GM12873 (cell line): ENCODE data around the gene KDM4B.
A peak's percentile ranks its signal among the peaks of the same experiment; 100 is the strongest.

Experiments
- TF ChIP-seq, protein P1 (sequence below): IDR thresholded peaks from 2 replicates; pipeline ENCODE4 v1.5.1; 2012; ENCODE audit warnings: low read depth, mild to moderate bottlenecking, moderate library complexity, low read length, control low read depth; ENCODE audit not compliant: insufficient read depth; ENCODE audit errors: missing control alignments

The KDM4B gene

DNA sequence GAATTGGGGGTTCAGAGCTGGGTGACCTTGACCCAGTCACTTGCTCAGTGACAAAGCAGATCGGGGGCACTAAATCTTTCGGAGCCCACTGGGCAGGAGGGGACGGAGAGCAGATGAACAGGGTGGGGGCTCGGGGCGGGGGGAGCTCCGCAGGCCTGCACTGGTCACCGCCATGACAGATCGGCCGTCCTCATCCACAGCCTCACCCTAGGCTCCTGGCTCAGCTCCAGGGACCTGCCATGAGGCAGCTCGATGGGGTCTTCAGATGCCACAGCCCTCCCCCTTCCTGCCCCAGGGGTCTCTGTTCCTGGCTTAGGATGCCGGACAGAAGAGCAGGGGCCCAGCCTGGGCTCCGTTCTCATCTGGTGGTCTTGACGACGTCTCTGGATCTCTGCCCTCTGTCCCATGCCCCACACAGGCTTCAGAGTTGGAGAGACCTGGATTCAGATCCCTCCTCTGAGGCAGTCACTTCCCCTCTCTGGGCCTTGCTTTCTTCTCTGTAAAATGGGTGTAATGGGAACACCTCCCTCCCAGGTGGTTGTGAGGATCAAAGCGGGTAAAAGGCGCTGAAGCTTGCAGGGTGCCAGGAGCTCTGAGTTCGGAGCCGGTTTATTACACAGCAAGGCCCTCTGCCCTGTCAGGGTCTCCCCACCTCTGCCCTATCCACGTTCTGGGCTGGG lies 3.0 kb downstream of the KDM4B start:
- TF ChIP-seq, protein P1, sequence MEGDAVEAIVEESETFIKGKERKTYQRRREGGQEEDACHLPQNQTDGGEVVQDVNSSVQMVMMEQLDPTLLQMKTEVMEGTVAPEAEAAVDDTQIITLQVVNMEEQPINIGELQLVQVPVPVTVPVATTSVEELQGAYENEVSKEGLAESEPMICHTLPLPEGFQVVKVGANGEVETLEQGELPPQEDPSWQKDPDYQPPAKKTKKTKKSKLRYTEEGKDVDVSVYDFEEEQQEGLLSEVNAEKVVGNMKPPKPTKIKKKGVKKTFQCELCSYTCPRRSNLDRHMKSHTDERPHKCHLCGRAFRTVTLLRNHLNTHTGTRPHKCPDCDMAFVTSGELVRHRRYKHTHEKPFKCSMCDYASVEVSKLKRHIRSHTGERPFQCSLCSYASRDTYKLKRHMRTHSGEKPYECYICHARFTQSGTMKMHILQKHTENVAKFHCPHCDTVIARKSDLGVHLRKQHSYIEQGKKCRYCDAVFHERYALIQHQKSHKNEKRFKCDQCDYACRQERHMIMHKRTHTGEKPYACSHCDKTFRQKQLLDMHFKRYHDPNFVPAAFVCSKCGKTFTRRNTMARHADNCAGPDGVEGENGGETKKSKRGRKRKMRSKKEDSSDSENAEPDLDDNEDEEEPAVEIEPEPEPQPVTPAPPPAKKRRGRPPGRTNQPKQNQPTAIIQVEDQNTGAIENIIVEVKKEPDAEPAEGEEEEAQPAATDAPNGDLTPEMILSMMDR = no peak

DNA sequence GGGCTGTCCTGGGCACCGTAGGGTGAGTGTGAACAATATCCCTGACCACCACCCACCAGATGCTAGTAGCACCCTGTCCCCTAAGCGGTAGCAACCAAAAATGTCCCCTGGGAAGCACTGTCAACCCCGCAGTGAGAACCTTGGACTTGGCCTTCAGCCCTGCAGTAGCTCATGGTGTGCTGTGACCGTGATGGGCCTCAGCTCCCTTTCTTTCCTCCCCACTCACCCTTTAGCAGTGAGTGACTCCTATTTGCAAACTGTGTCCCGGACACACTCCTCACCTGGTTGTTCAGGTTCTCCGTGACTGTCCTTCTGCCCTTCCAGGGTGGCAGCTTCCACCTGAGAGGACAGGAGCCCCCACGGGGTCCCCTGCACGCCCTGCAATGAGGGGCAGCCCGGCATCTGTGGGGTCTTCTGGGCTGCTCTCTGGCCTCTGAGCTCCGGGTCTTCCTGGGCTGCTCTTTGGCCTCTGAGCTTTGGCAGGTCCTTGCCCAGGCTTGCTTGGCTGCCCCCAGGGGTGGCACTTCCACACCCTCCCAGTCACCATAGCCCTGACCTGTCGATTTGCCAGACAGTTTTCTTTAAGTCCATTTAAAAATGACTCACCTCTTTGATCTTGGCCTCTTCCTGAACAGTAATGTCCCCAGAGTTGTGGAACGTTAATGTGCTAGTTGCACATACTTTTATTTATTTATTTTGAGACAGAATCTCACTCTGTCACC lies 3.8 kb downstream of the KDM4B start:
- TF ChIP-seq, protein P1 = no peak

DNA sequence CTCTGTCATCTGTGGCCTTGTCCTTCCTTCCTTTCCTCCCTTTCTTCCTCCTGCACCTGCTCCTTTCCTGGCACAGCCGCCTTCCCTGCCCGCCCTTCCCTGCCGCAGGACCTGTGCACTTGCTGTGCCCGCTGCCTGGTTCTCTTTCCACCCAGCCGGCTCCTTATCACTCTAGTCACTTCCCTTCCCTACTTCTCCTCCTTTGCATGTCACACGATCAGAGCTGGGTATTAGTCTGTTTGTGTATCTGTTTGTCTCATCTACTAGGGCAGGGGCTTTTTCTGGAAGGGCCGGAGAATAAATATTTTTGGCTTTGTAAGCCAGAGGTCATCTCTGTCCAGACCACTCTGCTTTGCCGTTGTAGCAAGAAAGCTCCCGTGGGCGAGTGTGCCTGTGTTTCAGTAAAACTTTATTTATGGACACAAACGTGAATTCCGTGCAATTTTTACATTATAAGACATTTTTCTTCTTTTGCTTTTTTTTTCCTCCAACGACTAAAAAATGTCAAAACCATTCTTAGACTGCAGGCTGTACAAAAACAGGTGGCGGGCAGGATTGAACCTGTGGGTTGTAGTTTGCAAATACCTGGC lies 6.1 kb downstream of the KDM4B start:
- TF ChIP-seq, protein P1 = no peak

DNA sequence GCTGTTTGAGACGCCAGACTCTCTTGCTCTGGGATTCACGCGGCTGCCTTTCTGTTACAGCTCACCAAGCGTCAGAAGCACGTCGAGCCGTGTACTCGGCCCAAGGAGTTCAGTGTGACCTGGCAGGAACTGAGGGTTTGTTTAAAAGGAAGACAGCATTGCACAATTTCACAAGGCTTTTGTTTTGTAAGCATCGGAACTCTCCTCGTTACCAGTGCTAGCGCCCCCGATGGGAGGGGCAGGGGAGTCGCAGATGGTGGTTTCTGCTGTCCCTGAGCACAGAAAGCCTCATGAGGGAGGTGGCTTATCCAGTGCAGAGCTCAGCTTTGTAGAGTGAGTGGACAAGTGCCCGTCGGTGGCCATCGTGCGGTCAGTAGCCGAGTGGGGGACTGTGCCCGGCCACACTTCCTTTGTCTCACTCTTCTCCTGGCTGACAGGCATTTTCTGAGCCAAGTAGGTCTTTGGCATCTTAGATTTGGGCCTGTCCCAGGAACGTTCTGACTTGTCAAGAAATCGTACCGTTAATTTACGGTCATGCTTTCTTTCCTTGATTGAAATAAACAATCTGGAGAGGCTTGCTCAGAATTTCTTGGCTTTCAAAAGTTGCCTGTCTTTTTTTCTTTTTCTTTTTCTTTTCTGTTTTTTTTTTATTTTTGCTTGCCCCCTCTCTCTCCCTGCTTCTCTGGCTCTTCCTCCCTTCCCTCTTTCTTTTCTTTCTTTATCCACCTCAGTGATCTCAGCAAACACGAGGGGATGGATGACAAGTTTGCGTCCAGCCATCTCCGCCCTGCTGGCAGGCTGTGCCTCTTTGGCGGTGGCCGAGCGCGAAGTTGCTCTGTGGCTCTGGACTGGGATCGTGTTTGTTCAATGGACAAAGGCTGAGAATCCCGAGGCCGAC lies 7.7 kb downstream of the KDM4B start:
- TF ChIP-seq, protein P1 = peak; percentile 51

DNA sequence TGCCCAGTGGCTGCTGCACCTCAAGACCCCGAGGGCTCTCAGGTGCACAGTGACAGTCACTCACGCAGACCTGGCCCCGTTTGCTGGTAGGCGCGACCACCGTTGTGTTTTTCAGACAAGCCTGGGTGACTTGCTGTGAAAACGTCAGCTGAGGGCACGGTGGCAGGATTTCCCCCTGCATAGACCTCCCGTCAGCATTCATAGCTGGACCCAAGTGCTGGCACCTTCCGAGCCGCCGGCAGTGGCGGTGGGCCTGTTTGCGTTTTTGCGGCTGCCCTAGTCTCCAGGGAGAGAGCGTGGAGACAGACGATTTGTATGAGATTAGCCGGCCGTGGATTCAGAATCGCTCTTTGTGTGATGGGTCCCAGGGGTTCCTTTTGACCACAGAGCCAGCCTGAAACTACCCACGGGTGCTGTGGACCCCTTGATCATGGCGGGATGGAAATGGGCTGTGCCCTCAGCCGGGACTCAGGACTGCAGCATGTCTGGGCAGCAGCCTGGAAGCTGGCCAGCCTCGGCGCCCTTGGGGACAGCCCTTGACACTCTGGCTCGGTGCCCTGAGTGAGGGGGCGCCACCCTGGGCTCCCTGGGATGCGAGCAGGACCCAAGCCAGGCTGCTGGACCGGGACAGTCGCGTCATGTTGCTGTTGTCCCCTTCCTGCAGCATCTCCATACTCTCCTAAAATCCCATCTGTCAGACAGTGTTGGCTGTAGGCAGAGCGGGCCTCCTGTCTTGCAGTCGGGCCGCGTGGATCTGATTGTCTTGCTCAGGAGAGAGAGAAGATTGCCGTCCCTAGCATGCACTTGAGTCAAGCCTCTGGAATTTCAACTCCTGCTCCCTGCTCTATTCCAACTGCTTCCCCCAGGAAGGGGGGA lies 8.6 kb downstream of the KDM4B start:
- TF ChIP-seq, protein P1 = no peak

DNA sequence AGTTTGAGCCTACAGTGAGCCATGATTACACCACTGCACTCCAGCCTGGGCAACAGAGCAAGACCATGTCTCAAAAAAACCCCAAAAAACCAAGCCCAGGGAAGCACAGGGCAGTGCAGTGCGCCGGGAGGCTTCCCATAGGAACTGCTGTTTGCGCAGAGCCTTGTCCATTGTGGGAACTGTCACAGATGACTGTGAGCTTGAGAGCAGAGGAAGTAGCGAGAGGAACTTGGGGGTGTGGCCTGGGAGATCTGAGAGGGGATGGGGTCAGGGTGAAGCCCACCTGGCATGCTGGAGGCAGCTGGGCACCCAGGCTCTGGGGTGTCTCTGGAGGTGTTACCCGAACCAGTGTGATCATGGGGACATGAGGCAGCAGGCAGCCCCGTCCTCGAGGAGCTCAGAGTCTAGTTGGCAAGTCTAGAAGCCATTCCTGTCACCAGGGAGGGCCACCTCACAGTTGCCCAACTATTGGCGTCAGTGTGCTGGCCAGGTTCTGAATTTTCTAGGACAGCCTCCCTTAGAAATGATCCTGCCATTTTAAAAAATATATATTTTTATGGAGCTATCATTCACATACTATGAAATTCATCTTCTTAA lies 10.4 kb downstream of the KDM4B start:
- TF ChIP-seq, protein P1 = no peak
